Endothelial cell of umbilical vein (primary cell): ENCODE results near the gene C6orf89. TPM values are rescaled to one million over a fixed set of nuclear protein-coding genes. Genes with fewer than 3 reads are reported as not detected.

Source experiments
- BruUV-seq: library from RNA; stranded (reverse); fragments of 400-500 nt; replicated peaks from 2 replicates; lab custom pipeline; 2021; lab: Mats Ljungman, UMichigan
- CTCF ChIA-PET: fragments of 300-600, 350-600 bp; sonication (Branson Sonifier 250); formaldehyde crosslinking; loops from one replicate; lab custom pipeline; 2021; ENCODE audit warnings: antibody characterized with exemption, inconsistent platforms; lab: Charles Lee
- POLR2A ChIA-PET: fragments of 300-600, 350-600 bp; sonication (Branson Sonifier 250); formaldehyde crosslinking; loops from one replicate; lab custom pipeline; 2021; ENCODE audit warnings: antibody characterized with exemption, inconsistent platforms; lab: Charles Lee
- DNase-seq: peaks from one replicate; pipeline ENCODE4 v3.0.0-alpha.2; 2011; ENCODE audit warnings: low read depth, low spot score
- FAIRE-seq: peaks from 2 replicates; lab custom pipeline; 2011; peaks lifted over from hg19 to GRCh38; lab: Jason Lieb, UNC
- H2AFZ ChIP-seq: 2 replicates; pipeline ENCODE4 v1.6.0; 2012; ENCODE audit warnings: low read depth, low read length, control low read depth, inconsistent platforms
- H3K27ac ChIP-seq: 2 replicates; pipeline ENCODE4 v1.5.1; 2011; ENCODE audit warnings: low read depth, mild to moderate bottlenecking, control low read depth, low read length, moderate library complexity; ENCODE audit not compliant: insufficient read depth
- H3K27me3 ChIP-seq, 2 experiments: 2 replicates each; pipeline versions ENCODE4 v1.6.0 to v1.6.1; 2011; ENCODE audit warnings: low read length in 2 of 2, mixed read lengths in 1 of 2; ENCODE audit not compliant: control insufficient read depth in 2 of 2, insufficient read depth in 2 of 2
- H3K36me3 ChIP-seq, 2 experiments: 2 replicates in 1 of 2; 3 replicates in 1 of 2; pipeline ENCODE4 v1.5.1; 2011; ENCODE audit warnings: low read length in 2 of 2, mild to moderate bottlenecking in 1 of 2, moderate library complexity in 1 of 2; ENCODE audit not compliant: control insufficient read depth in 2 of 2, insufficient read depth in 2 of 2; ENCODE audit errors: extremely low read depth in 1 of 2
- H3K4me1 ChIP-seq: 3 replicates; pipeline ENCODE4 v1.5.1; 2011; ENCODE audit warnings: mild to moderate bottlenecking, low read length; ENCODE audit not compliant: control insufficient read depth, insufficient read depth; ENCODE audit errors: extremely low read depth
- H3K4me2 ChIP-seq: 2 replicates; pipeline ENCODE4 v1.6.1; 2011; ENCODE audit warnings: low read length, control low read depth, mixed read lengths; ENCODE audit not compliant: insufficient read depth
- H3K4me3 ChIP-seq, 3 experiments: fragments of 200-600 bp in 1 of 3; sonication (generic), shearing (Covaris generic) in 1 of 3; replicated peaks in 1 of 3; 2 replicates each; pipeline ENCODE4 v1.5.1; 2011 to 2016; ENCODE audit warnings: control low read depth in 3 of 3, low read length in 3 of 3, mild to moderate bottlenecking in 2 of 3, inconsistent platforms in 1 of 3, low read depth in 1 of 3, moderate library complexity in 1 of 3; ENCODE audit not compliant: insufficient read depth in 1 of 3
- H3K79me2 ChIP-seq: 2 replicates; pipeline ENCODE4 v1.6.0; 2012; ENCODE audit warnings: low read length, inconsistent platforms; ENCODE audit not compliant: control insufficient read depth, insufficient read depth
- H3K9ac ChIP-seq: replicated peaks from 2 replicates; pipeline ENCODE3; 2011; ENCODE audit warnings: low read length, control low read depth; ENCODE audit not compliant: insufficient read depth; ENCODE audit errors: extremely low read depth
- H3K9me1 ChIP-seq: replicated peaks from 3 replicates; pipeline ENCODE4 v1.6.0; 2011; ENCODE audit warnings: mild to moderate bottlenecking, low read length; ENCODE audit not compliant: control insufficient read depth, insufficient read depth; ENCODE audit errors: extremely low read depth
- H3K9me3 ChIP-seq: replicated peaks from 2 replicates; pipeline ENCODE4 v1.5.1; 2012; ENCODE audit warnings: low read length, inconsistent platforms; ENCODE audit not compliant: control insufficient read depth, insufficient read depth
- H4K20me1 ChIP-seq: replicated peaks from 2 replicates; pipeline ENCODE3; 2011; ENCODE audit warnings: mild to moderate bottlenecking, low read length; ENCODE audit not compliant: control insufficient read depth, insufficient read depth; ENCODE audit errors: extremely low read depth
- EZH2 ChIP-seq: IDR thresholded peaks from 2 replicates; pipeline ENCODE4 v1.6.1; 2012; ENCODE audit warnings: borderline replicate concordance, low read depth, mild to moderate bottlenecking, moderate library complexity, low read length, inconsistent platforms; ENCODE audit not compliant: severe bottlenecking
- FOS ChIP-seq: IDR thresholded peaks from 2 replicates; pipeline ENCODE4 v1.6.1; 2011; ENCODE audit warnings: mild to moderate bottlenecking, low read length, moderate library complexity, borderline replicate concordance; ENCODE audit not compliant: insufficient read depth
- GATA2 ChIP-seq: IDR thresholded peaks from 2 replicates; pipeline ENCODE4 v1.7.0; 2011; ENCODE audit warnings: low read depth, mild to moderate bottlenecking, moderate library complexity, mixed read lengths, low read length; ENCODE audit not compliant: insufficient read length, insufficient read depth
- JUN ChIP-seq: IDR thresholded peaks from 2 replicates; pipeline ENCODE4 v1.6.1; 2011; ENCODE audit warnings: borderline replicate concordance, low read depth; ENCODE audit not compliant: insufficient read length, insufficient read depth
- MYC ChIP-seq: IDR thresholded peaks from one replicate; pipeline ENCODE4 v1.6.1; 2011; ENCODE audit warnings: mild to moderate bottlenecking, low read depth, low read length
- POLR2A ChIP-seq: IDR thresholded peaks from 2 replicates; pipeline ENCODE4 v1.6.1; 2012; ENCODE audit warnings: low read depth, mild to moderate bottlenecking, control low read depth, low read length
- POLR2AphosphoS5 ChIP-seq: IDR thresholded peaks from 2 replicates; pipeline ENCODE4 v1.6.1; 2012; ENCODE audit warnings: low read depth, mild to moderate bottlenecking, control low read depth, low read length, moderate library complexity; ENCODE audit not compliant: insufficient read depth
- dilution Hi-C: fragments of 300-500 bp; cut with MboI; formaldehyde crosslinking; loops from one replicate; pipeline ENCODE4 v1.15.0; 2019; ENCODE audit warnings: low sequenced_read_pairs; ENCODE audit not compliant: extremely low pct_ligation_motif_present
- intact Hi-C: fragments of 100-400 bp; cut with micrococcal nuclease; formaldehyde crosslinking; loops from one replicate; pipeline ENCODE4 v1.10.0; 2022
- polyA plus RNA-seq, 4 experiments: library from polyadenylated mRNA; depleted of rRNA in 3 of 4; stranded (reverse) in 3 of 4; unstranded in 1 of 4; fragments of >200 nt; gene quantifications; 2 replicates each; pipeline versions ENCODE4 v1.2.1 to v1.2.3, GENCODE V29; 2011 to 2012; ENCODE audit warnings: missing spikeins in 1 of 4
- total RNA-seq: library from RNA; stranded (reverse); gene quantifications from 2 replicates; pipeline ENCODE4 v1.2.3, GENCODE V29; 2021
- TF ChIP-seq, protein P1 (sequence below): IDR thresholded peaks from 2 replicates; pipeline ENCODE4 v1.6.1; 2011; ENCODE audit not compliant: insufficient read depth, insufficient read length
- TF ChIP-seq, protein P2 (sequence below), 2 donors: IDR thresholded peaks; 1 replicate in 1 of 2; 2 replicates in 1 of 2; pipeline ENCODE4 v1.5.1; 2011; ENCODE audit warnings: low read length in 2 of 2, mild to moderate bottlenecking in 2 of 2, moderate library complexity in 2 of 2, control low read depth in 1 of 2, inconsistent platforms in 1 of 2, low read depth in 1 of 2; ENCODE audit not compliant: insufficient read depth in 1 of 2; ENCODE audit errors: extremely low read depth in 1 of 2

The C6orf89 gene
- total and polyA plus RNA-seq, 2 donors (not counting 3 experiments of a cell fraction or from before 2014, with no cell fraction given), result 18.2 to 34.0 TPM

DNA sequence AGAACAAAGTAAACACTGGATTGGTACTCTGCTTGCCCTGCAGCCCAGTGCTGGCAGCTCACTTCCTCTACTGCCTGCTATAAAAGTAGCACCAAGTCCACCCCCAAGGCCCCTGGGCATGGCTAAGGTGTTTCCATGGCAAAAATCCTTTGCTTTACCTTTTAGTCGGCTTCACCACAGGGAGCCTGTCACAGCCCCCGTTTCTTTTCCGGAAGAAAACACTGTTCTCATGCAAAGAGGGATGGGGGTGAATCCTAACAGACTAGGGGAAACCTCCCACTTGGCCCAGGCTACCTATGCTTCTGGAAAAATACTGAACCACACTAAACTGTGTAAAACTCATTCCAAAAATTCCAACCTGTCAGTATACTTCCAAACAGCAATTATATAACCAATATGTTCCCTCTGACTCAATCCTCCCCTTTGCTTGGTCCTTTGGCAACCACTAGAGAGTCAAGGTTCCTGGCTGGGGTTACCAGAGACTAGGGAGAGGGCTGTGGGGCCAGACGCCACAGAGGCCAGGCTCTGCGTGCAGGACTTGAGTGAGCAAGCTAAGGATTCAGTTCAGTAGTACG, 27.3 kb upstream of the C6orf89 start:
- H3K4me3 ChIP-seq, result no peak overlapping the region
- FAIRE-seq (no peak), DNase-seq (no peak)
- no peaks in the 10 kb centered on the region for H3K9me1 ChIP-seq
- H3K79me2 ChIP-seq, result peaks cover 10% of the 10 kb centered on the region
- H3K4me1 ChIP-seq, result peaks cover 4% of the 10 kb centered on the region
- POLR2A ChIA-PET, result no interaction called here
- no peak for TF ChIP-seq GATA2
- no peak for TF ChIP-seq FOS
- TF ChIP-seq, protein P1, sequence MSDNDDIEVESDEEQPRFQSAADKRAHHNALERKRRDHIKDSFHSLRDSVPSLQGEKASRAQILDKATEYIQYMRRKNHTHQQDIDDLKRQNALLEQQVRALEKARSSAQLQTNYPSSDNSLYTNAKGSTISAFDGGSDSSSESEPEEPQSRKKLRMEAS, result no peak
- no peak for TF ChIP-seq JUN
- TF ChIP-seq MYC, result no peak
- no peak for TF ChIP-seq EZH2
- no peak for TF ChIP-seq POLR2AphosphoS5
- no peak for TF ChIP-seq POLR2A
- TF ChIP-seq, protein P2, sequence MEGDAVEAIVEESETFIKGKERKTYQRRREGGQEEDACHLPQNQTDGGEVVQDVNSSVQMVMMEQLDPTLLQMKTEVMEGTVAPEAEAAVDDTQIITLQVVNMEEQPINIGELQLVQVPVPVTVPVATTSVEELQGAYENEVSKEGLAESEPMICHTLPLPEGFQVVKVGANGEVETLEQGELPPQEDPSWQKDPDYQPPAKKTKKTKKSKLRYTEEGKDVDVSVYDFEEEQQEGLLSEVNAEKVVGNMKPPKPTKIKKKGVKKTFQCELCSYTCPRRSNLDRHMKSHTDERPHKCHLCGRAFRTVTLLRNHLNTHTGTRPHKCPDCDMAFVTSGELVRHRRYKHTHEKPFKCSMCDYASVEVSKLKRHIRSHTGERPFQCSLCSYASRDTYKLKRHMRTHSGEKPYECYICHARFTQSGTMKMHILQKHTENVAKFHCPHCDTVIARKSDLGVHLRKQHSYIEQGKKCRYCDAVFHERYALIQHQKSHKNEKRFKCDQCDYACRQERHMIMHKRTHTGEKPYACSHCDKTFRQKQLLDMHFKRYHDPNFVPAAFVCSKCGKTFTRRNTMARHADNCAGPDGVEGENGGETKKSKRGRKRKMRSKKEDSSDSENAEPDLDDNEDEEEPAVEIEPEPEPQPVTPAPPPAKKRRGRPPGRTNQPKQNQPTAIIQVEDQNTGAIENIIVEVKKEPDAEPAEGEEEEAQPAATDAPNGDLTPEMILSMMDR (IDR thresholded peaks at IDR 0.05; ENCODE audit: extremely low read depth in 1 of 2, insufficient read depth in 1 of 2, low read depth in 1 of 2, low read length in 2 of 2), result no peak
- intact Hi-C loops, result loop anchor here (10.0 kb wide), 1 partner anchor 234 kb away; no protein-coding TSS in a partner anchor
- CTCF ChIA-PET, result interaction anchor here (2.2 kb wide), 1 partner anchor 160 kb away, joined by 5 read pairs; no protein-coding TSS in a partner anchor
- H4K20me1 ChIP-seq, result no peaks in the 10 kb centered on the region
- H3K4me2 ChIP-seq, result no peak overlapping the region
- no TSS peak for BruUV-seq
- H3K27ac ChIP-seq, result no peak overlapping the region
- H3K36me3 ChIP-seq, result peaks cover under 1 to 14% of the 10 kb centered on the region in 2 experiments
- no peaks in the 10 kb centered on the region for H3K9me3 ChIP-seq
- H3K9ac ChIP-seq, result no peak overlapping the region
- no peaks in the 10 kb centered on the region for H3K27me3 ChIP-seq
- dilution Hi-C loops, result no loop called here
- no peak overlapping the region for H2AFZ ChIP-seq
